Measurements from ENCODE around the gene HOXB9. TPM values are rescaled to one million over a fixed set of nuclear protein-coding genes. Genes with fewer than 3 reads are reported as not detected.

HOXB9 gene
- polyA plus RNA-seq, 3 donors, result not detected

- Histone ChIP-seq H2AFZ (ENCODE audit: insufficient read depth, low read depth, low read length, poor library complexity, severe bottlenecking) (no peak overlapping the region), H3K4me2 (replicated peaks; ENCODE audit: extremely low read depth, low read length, poor library complexity, severe bottlenecking) (no peak overlapping the region), H3K27ac (ENCODE audit: low read depth in 1 of 2, low read length in 2 of 2) (no peak overlapping the region), H3K36me3 (replicated peaks in 1 of 2; ENCODE audit: control insufficient read depth in 1 of 2, insufficient read depth in 2 of 2, low read length in 2 of 2) (no peaks in the 10 kb centered on the region), H3K9ac (ENCODE audit: insufficient read depth, low read length, poor library complexity, severe bottlenecking) (no peak overlapping the region), H3K9me3 (replicated peaks in 1 of 2; ENCODE audit: control insufficient read depth in 1 of 2, insufficient read depth in 1 of 2, low read length in 2 of 2) (peaks cover 0 to 25% of the 10 kb centered on the region in 2 donors), H3K4me1 (ENCODE audit: control insufficient read depth in 1 of 2, insufficient read depth in 2 of 2, low read length in 2 of 2) (peaks cover 7 to 18% of the 10 kb centered on the region in 2 donors), H4K20me1 (ENCODE audit: insufficient read depth, low read length) (no peaks in the 10 kb centered on the region), H3K79me2 (ENCODE audit: insufficient read depth, low read length) (no peaks in the 10 kb centered on the region), H3K4me3 (replicated peaks in 1 of 3; ENCODE audit: low read depth in 2 of 3, low read length in 3 of 3) (no peak overlapping the region), H3K27me3 (ENCODE audit: control insufficient read depth in 2 of 2, insufficient read depth in 2 of 2, low read length in 2 of 2) (peaks cover 89 to 99% of the 10 kb centered on the region in 2 donors)
- H3K4me3 Mint-ChIP-seq, result peak overlapping the region in 1 of 2 donors; percentile 69
- H3K27ac Mint-ChIP-seq, result no peak overlapping the region
- peaks cover 0 to 4% of the 10 kb centered on the region in 2 donors for H3K36me3 Mint-ChIP-seq
- H3K4me1 Mint-ChIP-seq, result peaks cover 17% of the 10 kb centered on the region
- no peak for DNase-seq
- peaks cover 0 to 30% (median 3%) of the 10 kb centered on the region in 7 donors for H3K9me3 Mint-ChIP-seq
- no peak for TF ChIP-seq CTCF (IDR thresholded peaks at IDR 0.05)
- H3K27me3 Mint-ChIP-seq (ENCODE audit: low read depth in 3 of 3), result peaks cover 92 to 99% (median 95%) of the 10 kb centered on the region in 3 donors
- intact Hi-C loops (cut with micrococcal nuclease), result no loop called here
These were observed 17.5 kb upstream of the HOXB9 start for GRCh38 chr17:48643697-48644012.

GRCh38 chr17:48642843-48643696 lies 16.9 kb upstream of the HOXB9 start:
- intact Hi-C loops (cut with micrococcal nuclease), result no loop called here
- Mint-ChIP-seq H3K27me3 (ENCODE audit: low read depth in 3 of 3) (peaks cover 92 to 99% (median 95%) of the 10 kb centered on the region in 3 donors), H3K4me1 (peaks cover 17% of the 10 kb centered on the region), H3K9me3 (peaks cover 0 to 30% (median 3%) of the 10 kb centered on the region in 7 donors), H3K27ac (no peak overlapping the region), H3K4me3 (peak overlapping the region in 1 of 2 donors; percentile 76), H3K36me3 (peaks cover 0 to 4% of the 10 kb centered on the region in 2 donors)
- no peak for DNase-seq
- no peak overlapping the region for H3K4me2 ChIP-seq (replicated peaks; ENCODE audit: extremely low read depth, low read length, poor library complexity, severe bottlenecking)
- WGBS (ENCODE audit: insufficient coverage), result 65% methylated on average over 15 of the region's 23 CpGs
- H2AFZ ChIP-seq (ENCODE audit: insufficient read depth, low read depth, low read length, poor library complexity, severe bottlenecking), result no peak overlapping the region
- no peaks in the 10 kb centered on the region for H4K20me1 ChIP-seq (ENCODE audit: insufficient read depth, low read length)
- H3K9ac ChIP-seq (ENCODE audit: insufficient read depth, low read length, poor library complexity, severe bottlenecking), result no peak overlapping the region
- H3K27ac ChIP-seq (ENCODE audit: low read depth in 1 of 2, low read length in 2 of 2), result no peak overlapping the region
- no peak overlapping the region for H3K4me3 ChIP-seq (replicated peaks in 1 of 3; ENCODE audit: low read depth in 2 of 3, low read length in 3 of 3)
- no peaks in the 10 kb centered on the region for H3K79me2 ChIP-seq (ENCODE audit: insufficient read depth, low read length)
- TF ChIP-seq CTCF (IDR thresholded peaks at IDR 0.05), result no peak
- peaks cover 7 to 18% of the 10 kb centered on the region in 2 donors for H3K4me1 ChIP-seq (ENCODE audit: control insufficient read depth in 1 of 2, insufficient read depth in 2 of 2, low read length in 2 of 2)
- no peaks in the 10 kb centered on the region for H3K36me3 ChIP-seq (replicated peaks in 1 of 2; ENCODE audit: control insufficient read depth in 1 of 2, insufficient read depth in 2 of 2, low read length in 2 of 2)
- peaks cover 0 to 25% of the 10 kb centered on the region in 2 donors for H3K9me3 ChIP-seq (replicated peaks in 1 of 2; ENCODE audit: control insufficient read depth in 1 of 2, insufficient read depth in 1 of 2, low read length in 2 of 2)
- peaks cover 90 to 100% of the 10 kb centered on the region in 2 donors for H3K27me3 ChIP-seq (ENCODE audit: control insufficient read depth in 2 of 2, insufficient read depth in 2 of 2, low read length in 2 of 2)
